Inflammatory macrophage treated with lipopolysaccharide for 4 hours (primary cell): ENCODE results near the gene NPAS2.

Experiments
- DNase-seq: peaks from one replicate; pipeline ENCODE4 v3.0.0-alpha.2; 2020

The NPAS2 gene

DNA sequence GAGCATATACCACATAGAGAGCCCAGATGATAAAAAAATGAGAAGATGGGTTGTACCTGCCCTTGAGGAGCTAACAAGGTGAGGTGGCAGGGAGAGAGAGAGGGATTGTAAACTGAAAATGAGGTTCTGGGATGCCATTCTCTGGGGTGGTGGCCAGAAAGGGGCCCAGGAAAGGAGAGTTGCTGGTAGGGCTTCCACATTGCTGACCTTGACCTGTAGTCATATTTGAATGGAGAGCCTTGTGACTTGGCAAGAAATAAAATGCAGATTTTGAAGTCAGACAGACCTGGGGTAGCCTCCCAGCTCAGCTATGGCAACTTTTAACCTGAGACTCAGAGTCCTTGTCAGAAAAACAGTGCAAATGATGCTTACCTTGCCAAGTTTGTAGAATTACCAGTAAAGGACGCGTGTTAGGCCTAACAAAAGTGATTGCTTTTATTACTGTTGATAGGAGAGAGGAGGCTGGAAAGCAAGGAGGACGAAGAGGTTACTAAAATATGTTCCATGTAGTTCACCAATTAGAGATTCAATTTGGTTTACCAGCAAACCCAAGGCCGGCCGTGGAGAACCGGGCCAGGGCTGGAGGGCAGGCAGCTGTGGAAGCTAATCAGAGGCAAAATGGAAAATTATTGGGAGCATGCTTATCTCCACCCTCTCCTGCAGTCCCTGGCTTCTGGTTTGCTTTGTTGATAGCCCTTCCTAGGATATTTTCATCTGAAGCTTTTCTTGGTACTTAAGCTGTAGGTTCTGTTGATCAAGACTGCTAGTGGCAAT lies 3.9 kb downstream of the NPAS2 start:
- DNase-seq, result no peak

DNA sequence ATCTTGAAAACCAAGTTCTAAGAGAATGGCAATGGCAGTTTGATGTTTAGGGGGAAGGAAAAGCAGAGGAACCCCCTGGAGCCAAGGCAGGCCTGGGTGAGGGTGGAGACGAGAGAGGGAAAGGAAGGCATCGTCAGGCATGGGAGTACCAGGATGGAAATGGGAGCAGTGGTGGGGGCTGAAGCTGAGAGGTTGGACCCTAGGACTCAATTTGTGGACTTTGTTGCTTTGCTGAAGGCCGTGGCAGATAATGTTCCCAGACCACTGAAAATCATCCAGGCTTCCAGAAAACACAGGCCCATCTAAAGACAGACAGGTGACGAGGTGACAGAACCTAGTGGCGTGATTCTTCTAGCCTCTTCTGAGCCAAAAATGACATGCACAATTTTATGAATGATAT lies 4.9 kb downstream of the NPAS2 start:
- DNase-seq, result no peak

DNA sequence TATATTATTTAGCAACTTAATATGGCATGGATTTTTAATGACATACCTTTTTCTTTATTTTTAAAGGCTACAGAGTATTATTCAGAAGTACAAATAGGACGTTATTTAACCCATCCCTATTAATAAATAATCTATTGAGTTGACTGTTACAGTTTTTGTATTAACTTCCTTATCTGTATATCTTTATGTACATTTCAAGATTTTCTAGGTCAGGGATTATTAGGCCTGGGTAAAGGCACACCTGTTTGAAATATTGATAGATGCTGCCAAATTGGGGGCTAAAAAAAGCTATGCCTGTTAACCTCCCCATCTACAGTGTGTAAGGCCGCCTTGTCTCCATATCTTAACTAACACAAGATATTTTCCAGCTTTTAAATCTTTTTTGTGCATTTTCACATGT lies 6.6 kb downstream of the NPAS2 start:
- DNase-seq, result no peak

DNA sequence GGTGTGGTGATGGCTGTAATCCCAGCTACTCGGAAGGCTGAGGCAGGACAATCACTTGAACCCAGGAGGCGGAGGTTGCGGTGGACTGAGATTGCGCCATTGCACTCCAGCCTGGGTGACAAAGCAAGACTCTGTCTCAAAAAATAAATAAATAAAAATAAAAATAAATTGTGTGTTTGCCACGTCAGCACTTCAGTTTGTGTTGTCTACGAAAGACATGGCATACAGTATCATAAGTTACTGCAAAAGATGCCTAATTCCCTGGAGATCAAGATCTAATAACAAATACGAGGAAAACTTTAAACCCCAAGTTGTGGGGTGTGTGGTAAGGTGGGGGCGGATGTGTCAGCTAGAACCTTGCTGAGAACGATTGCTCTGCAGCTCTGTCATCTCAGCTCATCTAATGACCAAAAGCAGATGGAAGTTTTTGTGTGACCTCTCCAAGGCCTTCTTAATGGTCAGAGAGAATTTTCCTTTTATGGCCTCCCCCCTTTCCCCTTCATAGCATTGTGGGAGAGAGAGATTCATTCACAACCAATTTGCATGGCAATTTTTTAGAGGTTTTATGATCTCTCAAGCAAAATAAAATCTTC lies 11.3 kb downstream of the NPAS2 start:
- DNase-seq, result peak; percentile 7

DNA sequence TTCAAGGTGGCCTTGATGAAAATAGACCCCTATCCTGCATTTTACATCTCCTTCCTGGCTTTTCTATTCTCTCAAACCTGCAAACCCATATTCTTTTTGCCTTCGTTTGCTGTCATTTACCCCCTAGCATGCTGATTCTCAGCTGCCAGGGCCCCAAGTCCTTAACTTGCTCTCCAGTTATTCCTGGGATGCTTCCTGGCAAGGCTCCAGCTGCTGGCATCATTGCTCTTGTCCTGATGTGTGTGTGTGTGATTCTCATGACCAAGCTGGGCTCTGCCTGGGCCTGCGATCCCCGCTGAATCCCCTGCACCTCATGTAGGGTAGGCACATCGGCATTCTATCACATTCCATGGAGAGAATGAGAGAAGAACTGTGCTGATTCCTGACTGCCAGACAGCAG lies 11.9 kb downstream of the NPAS2 start:
- DNase-seq, result no peak

DNA sequence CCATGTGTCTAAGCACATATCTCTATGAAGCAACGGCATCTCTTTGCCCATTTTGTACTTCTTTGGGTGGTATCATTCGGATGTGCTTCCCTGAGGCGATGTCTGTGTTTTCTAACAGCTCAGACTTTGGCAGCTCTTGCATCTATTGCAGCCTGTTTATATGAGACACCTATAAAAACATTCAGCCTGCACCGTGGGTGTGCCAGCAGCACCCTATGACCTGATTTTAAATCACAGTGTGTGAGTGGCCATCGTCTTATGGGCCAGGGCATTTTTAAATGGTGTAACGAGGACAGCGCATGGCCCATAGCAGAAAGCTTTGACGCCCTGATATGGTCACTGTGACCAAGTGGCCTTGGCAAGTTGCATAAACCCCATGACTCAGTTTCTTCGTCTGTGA lies 12.9 kb downstream of the NPAS2 start:
- DNase-seq, result no peak

DNA sequence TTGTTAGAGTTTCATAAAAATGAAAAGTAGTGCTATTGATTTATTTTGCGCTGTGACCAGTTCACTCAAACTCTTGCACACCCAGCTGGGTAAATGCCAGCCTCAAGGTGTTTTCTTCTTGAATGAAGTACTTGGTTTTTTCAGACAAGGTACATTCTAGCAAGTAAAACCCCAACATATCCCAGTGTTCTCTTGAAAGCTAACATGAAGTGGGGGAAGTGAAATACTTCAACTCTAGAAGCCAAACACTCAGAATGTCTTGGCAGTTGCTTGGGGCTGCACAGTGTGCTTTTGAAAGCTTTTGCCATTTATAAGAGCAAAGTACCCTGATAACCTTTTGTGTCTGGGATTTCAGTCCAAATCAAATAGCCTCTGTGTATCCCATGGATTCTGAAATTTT lies 13.4 kb downstream of the NPAS2 start:
- DNase-seq, result no peak

DNA sequence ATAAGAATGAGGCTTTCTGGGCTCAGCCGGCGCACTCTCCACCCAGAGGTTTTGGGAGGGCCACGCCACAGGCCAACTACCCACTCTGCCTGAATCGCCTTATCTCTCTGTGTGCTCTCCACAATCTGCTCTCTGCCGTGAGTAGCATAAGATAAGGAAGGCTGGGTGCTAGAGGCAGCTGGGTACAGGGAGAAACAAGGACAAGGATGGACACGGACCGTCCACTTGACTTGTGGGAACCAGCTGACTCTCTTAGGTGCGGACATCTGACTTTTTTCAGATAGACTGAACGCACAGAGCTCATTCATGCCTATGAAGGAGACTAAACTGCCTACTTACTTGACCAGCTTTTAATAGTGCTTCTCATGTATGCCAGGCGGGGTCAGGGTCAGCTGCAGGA lies 14.3 kb downstream of the NPAS2 start:
- no peak for DNase-seq

DNA sequence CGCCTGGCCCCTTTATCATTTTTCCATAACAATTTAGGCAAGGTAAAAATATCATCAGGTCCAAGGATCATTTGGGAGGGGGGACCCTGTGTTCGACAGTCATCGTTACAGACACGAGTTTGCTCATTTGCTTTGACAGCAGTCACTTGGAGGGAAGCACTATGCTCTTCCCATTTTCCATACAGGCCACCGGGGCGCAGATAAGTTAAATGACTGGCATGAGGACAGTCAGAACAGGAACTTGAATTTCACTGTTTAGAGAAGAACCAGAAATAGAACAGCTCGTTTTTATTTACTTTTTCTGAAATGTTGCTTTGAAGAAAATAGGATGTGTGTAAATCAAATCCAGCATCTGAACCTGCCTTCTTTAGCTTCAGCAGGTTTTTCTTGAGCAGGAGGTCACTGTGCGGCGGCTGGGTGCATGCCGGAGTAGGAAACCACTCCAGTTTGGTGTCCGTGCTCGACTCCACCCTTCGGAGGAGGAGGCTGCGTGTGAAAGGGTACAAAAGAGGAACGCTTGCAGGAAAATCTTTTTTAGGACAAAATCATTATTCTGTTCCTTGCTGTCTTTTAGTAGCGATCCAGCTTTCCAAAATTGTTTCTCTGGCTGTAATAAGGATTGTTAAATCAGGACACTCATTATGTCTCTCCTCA lies 15.2 kb downstream of the NPAS2 start:
- peak; percentile 42 for DNase-seq

DNA sequence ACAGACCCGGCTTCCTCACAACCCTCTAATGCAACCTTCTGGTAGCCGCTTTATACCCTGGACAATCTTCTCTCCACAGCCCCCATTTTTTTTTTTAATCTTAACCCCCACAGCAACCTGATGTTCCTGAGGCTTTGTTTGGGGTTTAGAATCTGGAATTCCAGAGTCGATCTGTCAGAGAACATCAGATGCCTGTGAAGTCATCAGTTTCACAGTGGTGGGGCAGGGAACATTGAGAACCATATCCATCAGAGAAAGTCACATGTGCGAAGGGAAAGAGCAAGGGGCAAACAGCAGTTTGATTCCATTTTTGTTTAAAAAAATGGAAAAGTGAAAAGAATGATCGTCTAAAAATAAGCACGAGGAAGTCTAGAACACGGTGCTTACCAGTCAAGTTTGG lies 20.6 kb downstream of the NPAS2 start:
- DNase-seq, result no peak

DNA sequence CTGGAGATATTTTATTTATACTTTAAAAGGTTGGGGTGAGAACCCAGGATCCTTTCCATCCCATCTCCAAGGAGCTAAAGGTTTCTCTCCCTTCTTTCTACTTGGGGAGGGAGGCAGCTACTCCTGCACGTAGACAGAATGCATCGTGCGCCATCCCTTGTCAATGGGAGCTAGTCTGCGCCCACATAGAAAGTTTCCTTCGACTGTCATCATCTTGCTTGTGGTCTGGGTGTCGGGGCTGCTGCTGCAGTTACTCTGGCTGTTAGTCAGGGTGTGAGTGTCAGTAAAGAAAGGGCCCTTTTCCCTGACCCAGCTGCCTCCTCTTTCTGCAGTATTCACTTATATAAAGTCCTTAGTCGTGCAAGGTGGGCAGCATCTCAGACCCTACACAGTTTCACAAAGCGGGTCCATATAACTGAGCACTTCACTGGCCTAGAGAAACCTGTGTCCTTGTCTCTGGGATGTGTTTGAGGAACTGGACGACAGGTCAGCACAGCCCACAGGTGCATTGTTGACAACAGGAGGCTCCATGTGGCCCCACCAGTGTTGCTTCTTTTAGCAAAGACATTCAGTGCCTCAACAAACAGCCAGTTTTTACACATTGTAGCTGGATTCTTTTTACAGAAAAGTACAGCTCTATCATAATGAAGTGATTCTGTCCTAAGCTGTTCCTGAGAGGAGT lies 22.4 kb downstream of the NPAS2 start:
- no peak for DNase-seq

DNA sequence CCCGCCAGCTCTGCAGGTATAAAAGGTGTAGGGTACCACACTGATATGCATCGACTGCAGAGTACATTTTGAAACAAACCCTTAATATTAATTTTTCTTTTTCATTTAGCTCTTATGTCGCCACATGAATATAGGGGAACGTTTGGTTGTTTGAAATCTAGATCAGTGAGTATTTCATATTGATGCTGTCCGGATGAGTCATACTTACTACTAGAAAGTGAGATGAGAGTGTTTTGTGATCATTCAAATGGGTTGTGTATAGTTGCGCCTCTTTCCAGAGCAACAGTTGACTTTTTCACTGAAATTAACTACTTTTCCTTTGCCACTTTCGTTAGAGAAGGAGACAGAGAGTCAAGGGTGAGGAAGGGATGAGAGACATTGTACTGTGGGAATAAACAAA lies 24.6 kb downstream of the NPAS2 start:
- DNase-seq, result no peak

DNA sequence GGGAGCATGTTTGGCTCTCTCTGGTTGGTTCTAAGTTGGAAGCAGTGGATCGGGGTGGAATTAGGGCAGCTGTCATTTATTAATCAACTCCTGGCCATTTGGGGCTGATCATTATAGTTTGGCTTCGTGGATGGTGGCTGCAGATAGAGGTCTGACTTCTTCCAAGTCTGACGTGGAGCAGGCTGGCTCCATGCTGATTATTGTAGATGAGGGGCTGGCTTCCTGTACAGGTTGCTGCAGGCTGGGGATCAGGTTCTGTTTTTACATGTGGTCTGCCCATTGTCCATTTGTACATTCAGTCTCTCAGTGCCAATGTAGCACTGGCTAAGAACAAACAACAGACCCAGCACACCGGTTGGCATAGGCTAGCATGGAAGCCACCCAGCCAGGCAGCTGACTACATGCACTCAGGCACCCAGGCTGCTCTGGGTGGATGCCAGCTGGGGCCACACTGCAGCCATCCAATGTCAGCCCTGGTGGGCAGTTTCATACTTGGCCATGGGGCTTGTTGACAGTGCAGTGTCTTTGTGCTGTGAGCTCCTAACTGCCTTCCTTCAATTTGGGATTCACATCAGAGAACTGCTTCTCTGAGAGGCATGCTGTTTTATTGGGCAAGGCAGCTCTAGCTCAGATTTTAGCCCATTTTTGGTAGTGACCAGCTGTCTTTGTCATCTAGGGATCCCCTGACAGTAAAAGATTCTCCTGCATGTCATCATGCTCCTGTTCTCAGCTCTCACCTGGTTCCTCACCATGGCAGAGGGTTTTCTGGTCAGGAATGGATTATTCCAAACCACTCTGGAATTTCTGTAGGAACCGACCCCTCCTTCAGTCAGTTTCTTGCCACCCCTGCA lies 25.4 kb downstream of the NPAS2 start:
- no peak for DNase-seq

DNA sequence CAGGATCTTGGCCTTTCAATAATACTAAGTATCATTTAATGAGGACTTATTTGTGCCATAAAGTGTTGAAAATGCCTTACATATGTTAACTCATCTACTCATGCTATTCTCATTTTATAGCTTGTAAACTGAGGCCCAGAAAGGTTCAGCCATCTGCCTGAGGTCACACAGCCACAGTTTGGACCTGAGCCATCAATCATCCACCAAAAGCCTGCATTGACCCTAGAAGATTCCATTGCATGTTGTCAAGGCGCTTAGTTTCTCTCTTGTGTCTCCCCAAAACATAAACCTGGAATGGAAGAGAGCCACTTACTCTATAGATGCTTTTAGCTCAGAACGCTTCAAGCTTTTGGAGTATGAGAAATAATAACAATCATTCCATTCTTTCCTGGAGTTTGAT lies 26.8 kb downstream of the NPAS2 start:
- no peak for DNase-seq

DNA sequence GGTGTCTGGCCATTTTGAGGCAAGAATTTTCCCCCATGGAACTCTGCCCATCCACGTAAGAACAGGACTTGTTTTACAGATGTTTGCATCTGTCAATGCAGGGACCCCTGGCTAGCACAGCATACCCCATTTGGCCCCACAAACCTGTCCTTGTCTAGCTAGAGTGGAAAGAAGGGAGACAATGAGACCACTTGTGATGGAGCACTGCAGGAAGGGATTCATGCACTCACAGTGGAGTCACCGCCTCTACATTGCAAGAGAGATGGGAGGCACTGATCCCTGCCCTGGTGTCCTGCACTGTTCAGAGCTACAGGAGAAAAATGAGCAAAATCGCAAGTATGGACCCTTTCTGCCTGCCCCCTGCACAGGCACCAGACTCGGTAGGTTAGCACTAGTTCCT lies 32.5 kb downstream of the NPAS2 start:
- no peak for DNase-seq

DNA sequence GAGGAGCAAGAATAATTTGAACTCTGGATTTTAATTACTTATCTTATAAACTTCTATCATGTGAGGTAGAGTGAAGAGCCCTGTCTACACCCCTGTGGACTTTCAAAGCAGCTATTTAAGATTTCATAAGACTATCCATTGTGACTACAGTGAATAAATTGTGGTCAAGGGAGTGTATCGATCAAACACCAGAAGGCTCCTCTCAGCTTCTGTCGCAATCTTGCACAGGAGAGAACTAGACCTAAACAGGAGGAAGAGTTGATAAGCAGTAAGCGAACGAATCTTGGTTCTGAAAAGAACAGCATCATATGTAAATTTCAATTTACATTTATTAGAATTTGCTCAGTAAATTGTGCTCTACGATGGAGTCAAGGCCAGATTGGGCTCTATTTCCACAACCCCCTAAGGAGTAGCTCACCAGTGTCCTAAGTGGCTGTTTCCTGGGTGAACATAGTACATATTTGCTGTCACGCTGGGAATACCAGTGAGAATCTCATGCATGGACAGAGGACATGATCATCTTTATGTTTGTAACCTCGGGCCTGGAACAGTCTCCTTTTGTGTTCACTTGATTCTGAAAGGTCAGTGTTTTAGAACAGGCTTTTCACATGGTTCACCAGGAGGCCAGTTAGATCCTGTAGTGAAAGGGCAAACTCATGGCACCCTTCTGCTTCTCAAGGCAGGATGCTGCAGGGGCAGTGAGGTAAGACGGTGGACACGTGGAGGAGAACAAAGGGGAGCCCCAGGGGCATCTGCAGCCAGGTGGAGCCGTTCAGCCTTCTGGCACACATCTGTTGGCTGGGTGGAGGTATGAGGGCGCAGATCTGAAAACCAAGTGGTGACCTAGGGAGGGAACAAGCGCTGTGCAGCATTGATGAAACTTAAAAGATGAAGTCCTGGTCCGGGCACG lies 33.3 kb downstream of the NPAS2 start:
- no peak for DNase-seq

DNA sequence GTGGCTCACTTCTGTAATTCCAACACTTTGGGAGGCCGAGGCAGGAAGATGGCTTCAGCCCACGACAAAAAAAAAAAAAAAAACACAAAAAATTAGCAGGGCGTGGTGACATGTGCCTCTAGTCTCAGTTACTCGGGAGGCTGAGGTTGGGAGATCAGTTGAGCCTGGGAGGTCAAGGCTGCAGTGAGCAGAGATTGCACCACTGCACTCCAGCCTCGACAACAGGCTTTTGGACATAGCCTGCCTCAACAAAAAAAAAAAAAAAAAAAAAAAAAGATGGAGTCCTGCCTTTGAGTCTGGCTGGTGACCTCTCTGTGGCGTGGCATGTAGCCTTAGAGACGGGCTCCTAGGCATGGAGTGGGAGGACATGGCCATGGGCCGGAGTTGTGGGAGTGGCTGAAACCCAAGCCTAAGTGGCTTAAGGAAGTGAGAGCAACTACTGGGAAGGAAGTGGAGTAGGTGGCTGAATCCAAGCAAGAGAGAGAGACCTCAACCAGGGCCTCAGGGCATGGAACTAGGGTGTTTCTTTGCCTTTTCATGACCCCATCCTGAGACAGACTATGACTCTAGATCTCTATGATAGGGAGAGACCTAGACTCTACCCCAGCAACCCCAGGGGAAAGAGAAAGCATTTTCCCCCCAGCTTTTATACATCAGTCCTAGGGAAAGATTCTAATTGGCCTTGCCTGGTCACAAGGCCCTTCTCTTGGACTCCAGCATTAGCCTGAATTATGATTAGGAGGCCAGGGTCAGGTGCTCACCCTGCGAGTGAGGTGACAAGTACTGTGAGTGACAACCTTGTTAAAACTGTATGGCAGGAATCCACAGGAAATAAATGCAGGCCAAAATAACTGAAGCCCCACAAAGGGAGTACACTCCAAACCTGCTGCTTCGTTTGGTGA lies 34.2 kb downstream of the NPAS2 start:
- peak; percentile 93 for DNase-seq

DNA sequence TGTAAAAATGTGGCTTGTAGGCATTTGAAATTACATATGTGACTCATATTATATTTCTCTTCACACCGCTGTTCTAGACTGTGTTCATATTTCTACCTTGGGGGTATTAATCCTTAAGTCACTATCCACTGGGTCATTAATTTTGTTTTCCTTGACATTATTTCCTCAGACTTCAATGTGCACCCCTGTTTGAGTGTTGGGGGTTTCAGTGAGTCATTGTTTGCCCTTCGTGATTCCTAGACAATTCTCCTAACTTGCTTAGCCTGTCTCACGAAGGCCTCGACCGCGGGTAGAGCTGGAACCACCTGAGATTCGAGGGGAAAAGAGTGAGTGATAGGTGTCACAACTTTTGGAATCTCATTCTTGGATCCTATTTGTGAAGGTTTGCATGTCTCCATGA lies 35.1 kb downstream of the NPAS2 start:
- no peak for DNase-seq

DNA sequence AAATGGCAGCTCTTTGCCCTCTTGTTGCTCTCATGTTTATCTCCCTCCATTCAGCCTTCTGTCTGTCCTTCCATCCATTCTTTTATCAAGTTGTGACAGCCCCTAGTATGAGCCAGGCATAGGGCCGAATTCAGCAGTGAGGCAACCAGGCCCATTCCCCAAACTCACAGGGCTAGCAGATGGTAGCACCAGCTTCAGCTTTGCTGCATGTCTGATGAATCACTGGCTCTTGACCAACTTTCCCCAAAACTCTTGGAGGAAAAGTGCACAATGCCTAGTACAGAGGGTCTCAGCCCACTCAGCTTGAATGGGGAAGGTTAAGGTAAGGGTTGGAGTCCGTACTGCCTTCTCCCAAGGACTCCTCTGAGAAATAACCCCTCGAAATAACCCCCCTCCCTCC lies 35.7 kb downstream of the NPAS2 start:
- no peak for DNase-seq

DNA sequence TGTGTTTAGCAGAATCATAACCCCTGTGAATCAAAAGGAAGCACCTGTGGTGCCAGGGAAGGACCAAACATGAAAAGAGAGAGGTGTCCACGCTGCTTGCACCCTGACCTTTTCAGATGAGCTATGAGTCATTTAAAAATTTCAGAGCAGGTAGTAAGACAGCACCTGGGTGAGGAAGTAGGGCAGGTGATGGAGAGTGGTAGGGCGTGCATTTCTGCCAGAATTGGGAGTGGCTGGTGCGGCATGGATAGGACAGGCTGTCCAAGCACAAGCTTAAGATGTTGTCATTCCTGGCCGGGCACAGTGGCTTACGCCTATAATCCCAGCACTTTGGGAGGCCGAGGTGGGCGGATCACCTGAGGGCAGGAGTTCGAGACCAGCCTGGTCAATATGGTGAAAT lies 36.8 kb downstream of the NPAS2 start:
- DNase-seq, result no peak

DNA sequence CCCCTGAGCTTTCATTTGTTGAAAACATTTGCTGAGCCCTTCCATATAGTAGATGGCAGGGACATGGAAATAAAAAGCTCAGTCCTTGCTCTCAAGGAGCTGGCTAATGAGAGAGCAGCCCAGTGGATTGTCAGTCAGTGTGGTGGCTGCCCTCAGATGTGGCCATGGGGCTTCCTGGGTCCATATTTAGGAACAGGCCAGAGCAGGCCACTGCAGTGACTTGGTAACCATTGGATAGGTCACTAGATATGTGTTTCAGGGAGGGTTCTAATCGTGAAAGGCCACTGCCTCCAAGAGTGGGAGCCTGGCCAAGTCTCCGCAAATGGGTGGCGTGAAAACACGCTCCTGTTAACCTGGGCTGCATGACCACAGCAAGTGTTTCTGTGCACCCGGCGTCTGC lies 37.4 kb downstream of the NPAS2 start:
- no peak for DNase-seq
